K562 (cell line): ENCODE results near the gene WWOX.

ENCODE experiments used
- DDX20 ChIP-seq: fragments of 450-650 bp; IDR thresholded peaks from 2 replicates; pipeline ENCODE4 v1.6.1; 2016; ENCODE audit warnings: missing genetic modification characterization, low read depth, mild to moderate bottlenecking, missing compliant biosample characterization, moderate library complexity
- HDAC6 ChIP-seq: IDR thresholded peaks from 2 replicates; pipeline ENCODE4 v1.6.1; 2012; ENCODE audit warnings: low read depth, mild to moderate bottlenecking, control low read depth, inconsistent platforms, low read length, moderate library complexity
- MAFG ChIP-seq: fragments of 450-650 bp; conservative IDR thresholded peaks from 2 replicates; pipeline ENCODE4 v1.6.1; 2016; ENCODE audit warnings: missing genetic modification characterization, missing compliant biosample characterization
- NBN ChIP-seq: fragments of 450-650 bp; IDR thresholded peaks from 2 replicates; pipeline ENCODE4 v1.6.1; 2016; ENCODE audit warnings: low read depth, mild to moderate bottlenecking
- SIX5 ChIP-seq, 2 experiments: IDR thresholded peaks; 2 replicates each; pipeline ENCODE4 v1.6.1; 2011; ENCODE audit warnings: low read length in 2 of 2, borderline replicate concordance in 1 of 2, low read depth in 1 of 2, mild to moderate bottlenecking in 1 of 2, moderate library complexity in 1 of 2; ENCODE audit not compliant: insufficient read depth in 1 of 2
- SRF ChIP-seq, 2 experiments: fragments of 250-450, 450-650 bp in 1 of 2; sonication (Bioruptor Pico) in 1 of 2; sonication (generic) in 1 of 2; formaldehyde crosslinking; IDR thresholded peaks; 2 replicates each; pipeline versions ENCODE4 v1.5.0 to v1.5.1; 2020 to 2022; ENCODE audit warnings: mild to moderate bottlenecking in 1 of 2, missing genetic modification reagents in 1 of 2
- ZNF124 ChIP-seq: sonication (generic); formaldehyde crosslinking; IDR thresholded peaks from 2 replicates; pipeline ENCODE4 v1.8.1; 2022; ENCODE audit warnings: missing genetic modification reagents
- ZNF224 ChIP-seq: sonication (generic); formaldehyde crosslinking; IDR thresholded peaks from 2 replicates; pipeline ENCODE4 v1.8.0; 2022; ENCODE audit warnings: mild to moderate bottlenecking, missing genetic modification reagents
- TF ChIP-seq, protein P1 (sequence below), 3 experiments: IDR thresholded peaks in 2 of 3; conservative IDR thresholded peaks in 1 of 3; 2 replicates each; pipeline ENCODE4 v1.5.1; 2011 to 2012; ENCODE audit warnings: low read length in 3 of 3, mild to moderate bottlenecking in 3 of 3, control low read depth in 2 of 3, improper control_type of control experiment in 1 of 3, inconsistent platforms in 1 of 3, low read depth in 1 of 3, mixed read lengths in 1 of 3, moderate library complexity in 1 of 3; ENCODE audit not compliant: insufficient read depth in 2 of 3
- TF ChIP-seq, protein P2 (sequence below): fragments of 250-450 bp; sonication (Bioruptor Pico); IDR thresholded peaks from 2 replicates; pipeline ENCODE4 v1.8.0; 2021; ENCODE audit warnings: mild to moderate bottlenecking, moderate library complexity

DNA sequence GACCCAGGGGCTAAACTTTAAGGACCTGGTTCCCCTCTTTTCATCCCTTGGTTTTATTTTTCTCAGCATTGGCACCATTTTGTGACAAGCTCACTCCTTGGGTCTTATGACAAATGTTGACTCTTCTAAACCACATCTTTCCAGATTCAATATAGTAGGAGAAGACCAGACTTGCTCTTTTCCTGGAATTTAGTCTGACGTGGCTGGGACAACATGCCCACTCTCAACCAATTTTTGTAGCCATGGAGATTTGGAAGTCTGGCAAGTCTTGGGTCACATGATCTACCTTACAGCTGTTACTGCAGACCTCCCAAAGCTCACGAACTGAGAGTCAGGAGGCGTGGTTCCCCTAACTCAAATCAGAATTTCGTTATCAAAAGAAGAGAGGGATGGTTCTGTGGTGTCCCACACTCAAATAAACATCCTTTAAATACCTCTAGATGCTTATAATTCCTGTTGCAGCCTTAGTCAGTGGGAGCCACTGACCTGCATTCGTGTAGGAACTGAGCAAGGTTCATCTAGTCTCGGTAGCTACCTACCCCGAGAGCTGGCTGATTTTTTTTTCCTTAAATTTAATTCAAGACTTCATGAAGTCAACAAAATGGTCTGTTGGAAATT is 817.6 kb downstream of the WWOX start:
- TF ChIP-seq NBN: no peak
- no peak for TF ChIP-seq SIX5 (IDR thresholded peaks at IDR 0.05; ENCODE audit: borderline replicate concordance in 1 of 2, insufficient read depth in 1 of 2, low read depth in 1 of 2, low read length in 2 of 2)
- no peak for TF ChIP-seq DDX20
- TF ChIP-seq MAFG (tag): no peak
- TF ChIP-seq, protein P1, sequence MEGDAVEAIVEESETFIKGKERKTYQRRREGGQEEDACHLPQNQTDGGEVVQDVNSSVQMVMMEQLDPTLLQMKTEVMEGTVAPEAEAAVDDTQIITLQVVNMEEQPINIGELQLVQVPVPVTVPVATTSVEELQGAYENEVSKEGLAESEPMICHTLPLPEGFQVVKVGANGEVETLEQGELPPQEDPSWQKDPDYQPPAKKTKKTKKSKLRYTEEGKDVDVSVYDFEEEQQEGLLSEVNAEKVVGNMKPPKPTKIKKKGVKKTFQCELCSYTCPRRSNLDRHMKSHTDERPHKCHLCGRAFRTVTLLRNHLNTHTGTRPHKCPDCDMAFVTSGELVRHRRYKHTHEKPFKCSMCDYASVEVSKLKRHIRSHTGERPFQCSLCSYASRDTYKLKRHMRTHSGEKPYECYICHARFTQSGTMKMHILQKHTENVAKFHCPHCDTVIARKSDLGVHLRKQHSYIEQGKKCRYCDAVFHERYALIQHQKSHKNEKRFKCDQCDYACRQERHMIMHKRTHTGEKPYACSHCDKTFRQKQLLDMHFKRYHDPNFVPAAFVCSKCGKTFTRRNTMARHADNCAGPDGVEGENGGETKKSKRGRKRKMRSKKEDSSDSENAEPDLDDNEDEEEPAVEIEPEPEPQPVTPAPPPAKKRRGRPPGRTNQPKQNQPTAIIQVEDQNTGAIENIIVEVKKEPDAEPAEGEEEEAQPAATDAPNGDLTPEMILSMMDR (IDR thresholded peaks at IDR 0.05 in 2 of 3, conservative IDR thresholded peaks at IDR 0.05 in 1 of 3; ENCODE audit: insufficient read depth in 2 of 3, low read depth in 1 of 3, low read length in 3 of 3): no peak
- no peak for TF ChIP-seq ZNF224 (CRISPR knock-in tag)
- TF ChIP-seq HDAC6: no peak
- no peak for TF ChIP-seq ZNF124
- TF ChIP-seq SRF (CRISPR knock-in tag; IDR thresholded peaks at IDR 0.05): no peak
- TF ChIP-seq, protein P2, sequence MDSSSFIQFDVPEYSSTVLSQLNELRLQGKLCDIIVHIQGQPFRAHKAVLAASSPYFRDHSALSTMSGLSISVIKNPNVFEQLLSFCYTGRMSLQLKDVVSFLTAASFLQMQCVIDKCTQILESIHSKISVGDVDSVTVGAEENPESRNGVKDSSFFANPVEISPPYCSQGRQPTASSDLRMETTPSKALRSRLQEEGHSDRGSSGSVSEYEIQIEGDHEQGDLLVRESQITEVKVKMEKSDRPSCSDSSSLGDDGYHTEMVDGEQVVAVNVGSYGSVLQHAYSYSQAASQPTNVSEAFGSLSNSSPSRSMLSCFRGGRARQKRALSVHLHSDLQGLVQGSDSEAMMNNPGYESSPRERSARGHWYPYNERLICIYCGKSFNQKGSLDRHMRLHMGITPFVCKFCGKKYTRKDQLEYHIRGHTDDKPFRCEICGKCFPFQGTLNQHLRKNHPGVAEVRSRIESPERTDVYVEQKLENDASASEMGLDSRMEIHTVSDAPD: no peak
